Activated naive CD4-positive, alpha-beta T cell treated with anti-CD3 and anti-CD28 coated beads, Interleukin-2, amount 50 U/mL, for 16 hours (primary cell): ENCODE data around the gene RNF39.

ENCODE experiments used
- DNase-seq: peaks from one replicate; pipeline ENCODE4 v3.0.0-alpha.2; 2020

Gene RNF39

GRCh38 chr6:30096829-30097228, 21.3 kb upstream of the RNF39 start:
- DNase-seq: no peak

- DNase-seq: no peak
Observed at GRCh38 chr6:30093951-30094661, 18.5 kb upstream of the RNF39 start.

- no peak for DNase-seq
Observed at GRCh38 chr6:30092852-30093543, 17.4 kb upstream of the RNF39 start.

GRCh38 chr6:30091577-30092381, 16.2 kb upstream of the RNF39 start:
- DNase-seq: no peak

GRCh38 chr6:30087876-30088275, 12.3 kb upstream of the RNF39 start:
- no peak for DNase-seq

GRCh38 chr6:30077218-30077617, 1.6 kb upstream of the RNF39 start:
- no peak for DNase-seq

- no peak for DNase-seq
Observed at GRCh38 chr6:30075790-30076732, 492 bp upstream of the RNF39 start.

- DNase-seq: no peak
Observed at GRCh38 chr6:30074331-30075093, 1.1 kb downstream of the RNF39 start.

- DNase-seq: no peak
Observed at GRCh38 chr6:30073489-30074235, 1.9 kb downstream of the RNF39 start.

GRCh38 chr6:30071858-30072257, 3.7 kb downstream of the RNF39 start:
- no peak for DNase-seq

GRCh38 chr6:30071081-30071818, 4.3 kb downstream of the RNF39 start:
- DNase-seq: no peak

- no peak for DNase-seq
Observed at GRCh38 chr6:30067460-30068139, 8.0 kb downstream of the RNF39 start.

GRCh38 chr6:30066577-30067459, 8.8 kb downstream of the RNF39 start, which contains the start of gene PPP1R11:
Gene PPP1R11 (plus strand): TSS chr6:30067198. CDS start chr6:30067411, 213 bp downstream.
- DNase-seq: peak; percentile 99

GRCh38 chr6:30066082-30066481, 9.5 kb downstream of the RNF39 start:
- DNase-seq: no peak

GRCh38 chr6:30063315-30063714, 12.3 kb downstream of the RNF39 start:
- DNase-seq: no peak

- DNase-seq: no peak
Observed at GRCh38 chr6:30062471-30063178, 12.9 kb downstream of the RNF39 start.

GRCh38 chr6:30061858-30062458, 13.6 kb downstream of the RNF39 start:
- DNase-seq: no peak
